T-helper 2 cell (primary cell): ENCODE results near the gene LMAN1L.
"Not testable (repeated sequence)": the region's sequence is repeated elsewhere in the genome, so short reads cannot be mapped to it uniquely, and the experiment has no call there.

ENCODE experiments used
- DNase-seq, 5 experiments: peaks; one replicate each; pipeline versions ENCODE4 v3.0.0 to v3.0.0-alpha.2; 2012 to 2022

Gene LMAN1L

DNA sequence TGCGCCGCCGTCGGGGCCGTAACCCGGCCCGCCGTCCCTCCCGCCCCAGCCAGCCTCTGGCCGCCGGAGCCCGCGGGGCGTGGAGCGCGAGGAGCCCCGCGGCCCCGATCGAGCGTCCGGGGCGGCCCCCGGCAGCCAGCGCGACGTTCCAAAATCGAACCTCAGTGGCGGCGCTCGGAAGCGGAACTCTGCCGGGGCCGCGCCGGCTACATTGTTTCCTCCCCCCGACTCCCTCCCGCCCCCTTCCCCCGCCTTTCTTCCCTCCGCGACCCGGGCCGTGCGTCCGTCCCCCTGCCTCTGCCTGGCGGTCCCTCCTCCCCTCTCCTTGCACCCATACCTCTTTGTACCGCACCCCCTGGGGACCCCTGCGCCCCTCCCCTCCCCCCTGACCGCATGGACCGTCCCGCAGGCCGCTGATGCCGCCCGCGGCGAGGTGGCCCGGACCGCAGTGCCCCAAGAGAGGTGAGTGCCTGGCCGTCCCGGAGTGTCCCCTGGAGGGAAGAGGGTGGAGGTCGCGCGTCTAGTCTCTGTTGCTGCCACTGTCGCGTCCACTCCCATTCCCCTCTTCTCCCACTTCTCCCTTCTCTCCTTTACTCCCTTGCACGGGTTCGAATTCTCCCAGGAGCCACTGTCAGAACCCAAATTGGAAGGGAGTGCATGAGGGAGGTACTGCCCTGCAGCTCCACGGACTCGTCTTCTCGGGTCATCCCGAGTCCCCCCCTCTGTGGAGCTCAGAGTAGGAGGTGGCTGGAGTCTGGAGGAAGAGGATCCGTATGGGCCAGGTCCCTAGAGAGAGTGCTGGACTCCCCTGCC lies 30.2 kb upstream of the LMAN1L start:
- peak in 4 of 5 experiments; percentile 47 to 82 (median 64) for DNase-seq

DNA sequence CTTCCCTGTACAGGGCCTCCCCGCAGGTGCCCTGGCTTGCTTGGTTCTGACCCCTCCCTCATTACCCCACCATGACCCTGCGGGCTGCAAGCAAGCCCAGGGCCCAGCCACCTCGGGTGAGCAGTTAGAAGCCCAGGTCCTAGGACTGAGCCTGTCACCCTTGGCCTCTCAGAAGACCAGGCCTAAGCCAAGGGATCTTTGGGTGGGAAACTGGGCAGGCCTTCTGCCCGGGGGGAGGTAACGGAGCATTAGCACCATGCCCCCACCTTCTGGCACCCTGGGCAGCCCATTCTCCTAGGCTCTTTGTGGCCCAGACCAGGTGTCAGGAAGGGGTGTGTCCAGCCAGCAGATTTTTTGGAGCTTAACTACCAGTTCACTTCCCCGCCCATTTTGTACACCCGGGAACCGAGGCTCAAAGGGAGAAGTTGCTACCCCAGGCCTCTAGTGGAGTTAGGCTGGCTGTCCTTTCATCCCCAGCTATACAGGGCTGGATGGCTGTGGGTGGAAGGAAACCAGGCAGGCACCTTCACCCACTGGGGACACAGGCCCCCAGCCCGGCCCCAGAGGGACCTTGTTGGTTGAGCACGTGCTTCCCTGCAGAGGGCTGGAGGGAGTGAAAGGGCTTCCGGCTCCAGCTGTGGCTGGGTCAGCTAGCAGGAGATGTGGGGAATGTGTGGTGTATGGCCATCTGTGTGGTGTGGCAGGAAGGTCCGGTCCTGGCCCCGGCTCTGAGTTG lies 29.4 kb upstream of the LMAN1L start:
- peak in 1 of 5 experiments; percentile 66 for DNase-seq

DNA sequence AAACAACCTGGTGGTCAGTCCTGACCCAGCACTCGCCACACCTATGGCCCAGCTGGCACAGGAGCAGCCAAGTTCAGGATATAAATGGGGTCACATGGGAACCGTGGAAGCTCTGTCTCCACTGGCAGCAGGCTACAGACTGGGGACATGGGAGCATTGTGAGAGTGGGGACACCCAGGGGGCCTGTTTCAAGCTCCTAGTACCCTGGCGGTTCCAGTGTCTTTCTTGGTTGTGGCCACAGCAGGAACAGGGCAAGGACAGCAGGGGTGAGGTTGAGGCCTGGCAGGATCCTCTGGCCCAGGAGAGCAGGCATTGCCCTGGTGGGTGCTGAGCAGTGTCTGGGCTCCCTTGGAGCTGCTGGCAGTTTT lies 28.8 kb upstream of the LMAN1L start:
- DNase-seq, result no peak

DNA sequence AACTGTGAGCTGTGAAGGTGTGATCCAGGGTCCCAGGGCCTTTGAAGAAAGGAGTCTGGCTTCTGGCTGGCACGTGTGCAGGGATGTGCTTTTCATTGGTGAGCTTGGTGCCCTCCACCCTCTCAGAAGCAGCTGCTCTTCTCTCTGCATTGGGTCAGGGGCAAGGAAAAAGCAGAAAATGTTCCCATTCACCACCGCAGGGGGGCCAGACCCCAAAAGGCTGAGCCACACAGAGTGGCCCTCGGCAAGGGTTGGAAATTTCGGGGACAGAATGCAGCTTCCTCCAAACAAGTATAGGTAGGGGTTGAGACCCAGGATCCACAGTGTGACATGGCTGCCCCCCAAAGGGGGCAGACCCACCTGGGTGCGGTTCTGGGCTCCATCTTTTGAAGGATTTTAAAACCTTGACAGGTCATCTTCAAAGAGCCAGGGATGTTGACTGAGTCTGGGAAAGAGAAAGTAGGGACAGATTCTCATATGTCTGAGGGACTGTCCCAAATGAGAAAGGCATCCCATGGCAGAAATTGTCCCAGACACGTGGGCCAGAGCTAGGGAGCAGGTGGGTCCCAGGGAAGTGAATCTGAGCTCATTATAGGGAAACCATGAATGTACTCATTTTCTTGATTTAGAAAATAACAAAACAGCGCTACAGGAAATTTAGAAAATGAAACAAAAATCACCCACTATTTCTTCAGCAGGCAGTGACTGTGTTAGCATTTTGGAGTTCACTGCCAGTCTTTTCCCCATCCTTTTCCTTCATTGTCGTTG lies 28.0 kb upstream of the LMAN1L start:
- DNase-seq, result no peak

DNA sequence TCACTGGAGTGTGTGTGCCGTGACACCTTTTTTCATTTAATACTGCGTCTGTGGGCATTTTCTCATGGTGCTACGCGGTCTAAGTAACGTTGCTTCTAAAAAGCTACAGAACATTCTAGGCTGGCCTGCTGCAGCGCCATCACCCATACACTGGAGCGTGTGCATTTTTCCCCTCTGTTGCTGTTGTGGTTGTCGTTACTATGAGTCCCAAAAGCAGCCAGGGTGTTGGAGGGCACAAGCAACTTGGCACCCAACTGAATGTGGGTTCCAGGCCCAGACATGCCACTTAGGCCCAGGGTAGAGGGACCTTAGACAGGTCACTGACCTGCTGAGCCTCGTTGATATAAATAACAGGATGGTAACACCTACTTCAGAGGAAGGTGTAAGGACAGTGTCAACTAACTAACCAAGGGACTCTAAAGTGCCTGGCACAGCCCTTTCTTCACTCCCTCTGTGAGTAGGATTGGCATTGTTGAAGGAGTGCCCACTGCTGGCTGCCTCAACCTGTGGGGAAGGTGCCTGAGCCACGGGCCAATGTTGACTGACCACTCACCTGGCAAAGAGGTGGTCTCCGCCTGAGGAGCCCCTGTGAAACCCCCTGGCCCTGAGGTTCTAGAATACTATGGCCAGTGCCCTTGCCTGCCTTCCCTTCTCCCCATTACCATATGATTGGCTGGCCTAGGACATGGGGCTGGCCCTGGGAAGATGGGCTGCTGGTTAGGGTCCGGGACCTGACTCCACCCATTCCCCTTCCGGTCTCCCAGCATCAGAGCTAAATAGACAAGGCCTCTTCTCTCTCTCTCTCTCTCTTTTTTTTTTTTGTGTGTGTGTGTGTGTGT lies 27.2 kb upstream of the LMAN1L start:
- peak in 1 of 5 experiments; percentile 90 for DNase-seq

DNA sequence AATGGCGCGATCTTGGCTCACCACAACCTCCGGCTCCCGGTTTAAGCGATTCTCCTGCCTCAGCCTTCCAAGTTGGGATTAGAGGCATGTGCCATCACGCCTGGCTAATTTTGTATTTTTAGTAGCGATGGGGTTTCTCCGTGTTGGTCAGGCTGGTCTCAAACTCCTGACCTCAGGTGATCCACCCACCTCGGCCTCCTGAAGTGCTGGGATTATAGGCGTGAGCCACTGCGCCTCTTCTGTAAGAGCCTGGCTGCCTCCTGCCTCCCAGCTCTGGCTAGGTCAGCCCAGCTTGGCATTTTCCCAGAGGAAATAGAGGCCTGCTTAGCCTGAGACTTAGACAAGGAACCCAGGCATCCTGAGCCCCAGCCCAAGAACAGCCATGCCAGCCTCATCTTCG lies 26.6 kb upstream of the LMAN1L start:
- not testable (repeated sequence) for DNase-seq

DNA sequence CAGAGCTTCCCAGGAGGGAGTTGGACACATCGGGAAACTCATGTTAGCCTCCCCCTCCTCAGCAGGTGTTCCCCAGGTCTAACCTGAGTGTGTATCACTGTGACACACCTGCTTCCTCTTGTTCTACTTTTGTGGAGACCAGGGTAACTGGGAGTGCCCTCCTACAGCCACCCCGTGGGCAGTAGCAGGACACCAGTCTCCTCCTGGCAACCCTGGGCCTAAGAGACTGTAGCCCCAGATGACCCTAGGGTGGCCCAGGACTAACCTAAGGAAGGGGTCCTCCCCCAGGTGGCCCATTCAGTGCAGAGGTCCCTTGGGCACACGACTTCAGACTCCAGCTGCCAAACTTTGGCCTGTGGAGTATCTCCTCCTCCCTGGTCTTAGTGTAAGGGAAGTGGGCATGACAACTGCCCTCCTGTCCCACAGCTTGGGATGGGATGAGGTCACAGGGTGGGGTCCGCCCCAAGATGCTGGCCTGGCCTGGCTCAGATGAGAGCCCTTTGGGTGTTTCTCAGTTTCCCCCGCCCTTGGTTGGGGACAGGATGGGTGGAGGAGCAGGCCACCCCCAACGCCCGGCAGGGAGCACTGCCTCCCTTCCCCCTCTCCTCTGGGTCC lies 26.0 kb upstream of the LMAN1L start:
- no peak for DNase-seq

DNA sequence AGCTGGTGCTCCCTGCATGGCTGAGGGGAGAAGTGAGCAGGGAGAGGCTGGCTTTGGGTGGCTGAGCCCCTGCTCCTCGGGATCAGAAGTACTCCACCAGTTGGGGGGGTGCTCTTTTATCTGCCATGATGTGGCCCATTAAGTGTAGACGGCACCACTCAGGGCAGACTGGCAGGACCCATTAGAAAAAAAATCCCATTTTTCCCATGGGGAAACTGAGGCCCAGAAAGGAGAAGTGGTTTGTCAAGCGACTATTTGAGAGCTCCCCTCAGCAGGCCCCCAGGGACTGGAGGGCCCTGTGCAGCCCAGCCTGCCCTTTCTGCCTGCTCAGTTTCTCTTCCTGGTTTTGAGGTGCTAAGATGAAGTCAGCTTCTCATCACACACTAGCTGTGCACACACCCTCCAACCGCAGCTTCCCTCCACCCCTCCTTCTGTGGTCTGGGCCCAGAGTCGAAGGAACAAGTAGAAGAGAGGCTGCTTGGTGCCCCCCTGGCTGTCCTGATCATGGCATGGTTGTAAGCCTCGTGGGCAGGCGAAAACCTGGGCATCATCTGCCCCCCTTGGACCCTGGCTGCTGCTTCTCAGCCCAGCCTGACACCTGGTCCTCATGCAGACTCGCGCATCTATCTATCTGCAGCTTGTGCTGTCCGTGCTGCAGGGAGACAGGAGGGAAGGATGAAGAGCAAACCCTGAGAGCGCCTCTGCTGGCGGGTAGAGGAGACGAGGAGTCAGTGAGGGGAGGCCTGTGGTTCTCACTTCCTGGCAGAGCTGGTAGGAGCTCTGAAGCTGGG lies 25.2 kb upstream of the LMAN1L start:
- peak; percentile 67 to 98 (median 90) for DNase-seq

DNA sequence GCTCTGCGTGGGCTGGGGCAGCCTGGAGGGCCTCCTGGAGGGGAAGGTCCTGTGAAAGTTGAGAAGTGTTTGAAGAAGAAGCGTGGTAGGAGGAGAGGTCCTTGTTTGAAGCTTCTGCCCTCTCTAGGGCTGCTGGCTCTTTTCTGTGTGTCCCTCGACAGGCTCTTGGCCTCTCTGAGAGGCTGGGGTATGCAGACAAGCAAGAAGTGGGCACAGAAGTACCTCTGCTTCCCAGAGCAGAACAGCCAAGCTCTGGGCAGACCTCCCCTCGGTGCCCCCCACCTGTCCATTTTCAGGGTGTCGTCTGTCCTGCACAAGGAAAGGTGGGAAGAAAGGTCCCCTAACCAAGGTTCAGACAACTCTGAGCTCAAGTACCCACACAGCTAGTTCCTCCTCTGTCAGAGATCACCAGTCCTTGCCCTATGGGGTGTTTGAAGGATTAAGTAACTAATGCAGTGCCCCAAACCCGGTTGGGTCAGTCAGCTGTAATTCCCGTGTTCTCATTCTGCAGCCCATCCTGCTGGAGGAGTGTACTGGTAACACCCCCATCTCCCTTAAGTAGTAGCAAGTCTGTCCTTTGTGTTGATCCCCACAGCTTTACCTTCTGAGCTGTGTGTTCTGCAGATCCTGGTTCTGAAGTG lies 24.5 kb upstream of the LMAN1L start:
- no peak for DNase-seq

DNA sequence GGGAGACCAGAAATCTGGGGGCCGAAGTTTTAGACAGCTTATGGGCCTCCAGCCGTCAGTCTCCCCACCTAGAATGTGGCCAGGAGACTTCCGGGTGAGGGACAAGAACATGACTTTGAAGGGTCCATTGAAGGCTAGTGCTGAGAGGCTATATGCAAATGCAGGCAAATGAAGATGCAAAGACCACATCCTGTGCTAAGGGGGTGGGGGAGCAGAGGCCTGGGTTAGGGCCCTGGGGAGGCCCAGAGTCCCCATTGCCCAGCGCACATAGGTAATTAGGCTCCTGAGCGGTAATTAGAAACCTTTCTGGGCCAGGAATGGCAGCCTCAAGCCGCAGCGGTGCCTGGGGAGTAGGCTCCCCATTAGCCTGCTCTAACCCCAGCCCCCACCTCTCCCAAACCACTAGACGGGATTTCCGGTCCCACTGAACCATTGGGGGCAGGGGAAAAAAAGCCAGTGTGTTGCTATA lies 23.9 kb upstream of the LMAN1L start:
- peak in 3 of 5 experiments; percentile 54 to 91 (median 73) for DNase-seq

DNA sequence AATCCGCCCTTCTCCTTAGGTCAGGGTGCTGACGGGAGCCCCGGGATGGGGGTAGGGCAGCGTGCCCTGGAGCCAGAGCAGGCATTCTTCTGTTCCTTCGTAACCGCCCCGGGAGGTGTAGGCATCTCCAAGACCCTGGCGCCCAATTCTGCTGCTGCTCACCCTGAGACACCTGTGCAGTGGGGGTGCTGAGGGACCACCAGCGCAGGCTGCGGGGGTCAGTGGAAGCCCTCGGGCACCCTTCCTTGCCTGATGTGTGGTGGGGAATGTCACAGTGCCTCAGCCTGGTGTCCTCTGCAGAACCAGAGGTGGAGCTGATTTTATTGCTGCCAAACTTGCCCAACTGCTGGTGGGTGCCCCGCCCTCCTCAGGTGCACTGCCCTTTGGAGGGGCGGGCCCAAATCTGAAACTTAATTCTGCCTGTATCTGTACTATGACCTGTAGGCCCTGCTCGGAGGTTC lies 23.4 kb upstream of the LMAN1L start:
- DNase-seq, result peak in 1 of 5 experiments; percentile 70

DNA sequence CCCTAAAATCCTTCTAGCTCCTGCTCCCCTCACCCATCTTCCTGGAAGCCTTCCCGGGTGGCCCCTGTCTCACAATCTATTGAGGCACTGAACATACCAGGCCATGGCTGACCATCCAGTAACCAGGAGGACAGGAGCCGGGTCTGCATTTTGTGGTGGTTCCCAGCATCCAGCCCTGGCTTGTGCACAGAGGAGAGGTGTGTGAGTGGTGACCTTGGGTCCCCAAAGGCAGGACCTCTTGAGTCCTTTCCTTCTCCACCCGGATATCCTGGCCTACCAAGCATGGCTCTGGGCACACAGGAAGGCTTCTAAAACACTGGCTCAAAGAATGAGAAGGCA lies 22.9 kb upstream of the LMAN1L start:
- DNase-seq, result no peak

DNA sequence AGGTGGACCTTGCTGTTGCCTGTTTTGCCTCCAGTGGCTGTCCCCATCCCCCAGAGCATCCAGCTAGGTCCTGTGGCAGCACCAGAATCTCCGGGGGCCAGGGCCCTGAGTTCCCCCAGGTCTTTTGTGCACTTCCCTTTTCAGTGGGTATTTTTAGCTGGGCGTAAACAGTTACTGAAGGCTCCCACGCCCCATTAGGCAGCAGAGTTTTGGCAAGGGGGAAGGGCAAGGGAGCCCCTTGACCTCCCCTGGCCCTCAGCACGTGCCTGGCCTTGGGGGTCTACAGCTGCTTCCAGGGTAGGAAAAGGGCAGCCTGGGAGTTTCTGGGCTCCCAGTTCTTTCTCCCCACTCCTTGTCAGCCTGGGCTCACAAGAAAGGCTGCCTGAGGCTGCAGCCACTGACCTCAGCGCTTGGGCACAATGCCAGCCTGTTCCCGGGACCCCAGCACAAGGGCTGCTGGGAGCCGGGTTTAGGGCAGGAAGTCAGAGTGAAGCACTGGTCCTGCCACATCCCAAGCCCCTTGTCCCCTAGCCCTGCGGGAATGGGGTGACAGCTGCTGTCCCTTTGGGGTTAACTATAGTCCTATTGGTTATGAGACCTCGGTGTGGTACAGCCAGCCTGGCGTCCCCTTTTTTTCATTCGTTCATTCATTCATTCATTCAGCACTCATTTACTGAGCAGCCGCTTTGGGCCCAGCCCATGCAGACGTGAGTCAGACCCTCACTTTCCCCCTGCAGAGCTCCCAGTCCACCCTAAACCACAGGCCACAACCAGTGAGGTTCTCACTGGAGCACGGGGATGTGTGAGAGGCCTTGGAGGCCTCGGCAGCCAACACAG lies 22.3 kb upstream of the LMAN1L start:
- peak in 1 of 5 experiments; percentile 63 for DNase-seq

DNA sequence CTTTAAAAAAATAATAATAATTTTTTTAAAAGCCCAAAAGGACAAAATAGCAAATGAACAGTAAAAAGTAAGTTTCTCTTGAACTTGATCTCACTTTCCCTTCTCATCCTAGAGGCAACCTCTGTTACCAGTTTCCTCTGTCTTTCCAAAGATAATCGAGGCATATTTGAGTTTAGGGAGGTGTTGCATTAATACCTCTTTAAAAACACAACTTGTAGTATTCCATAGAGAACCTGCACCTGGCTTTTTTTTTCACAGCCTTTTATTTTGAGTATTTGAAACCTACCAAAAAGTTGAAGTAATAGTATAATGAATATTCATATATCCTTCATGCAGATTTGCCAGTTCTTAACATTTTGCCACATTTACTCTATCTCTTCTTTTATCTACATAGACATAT lies 21.6 kb upstream of the LMAN1L start:
- DNase-seq, result no peak

DNA sequence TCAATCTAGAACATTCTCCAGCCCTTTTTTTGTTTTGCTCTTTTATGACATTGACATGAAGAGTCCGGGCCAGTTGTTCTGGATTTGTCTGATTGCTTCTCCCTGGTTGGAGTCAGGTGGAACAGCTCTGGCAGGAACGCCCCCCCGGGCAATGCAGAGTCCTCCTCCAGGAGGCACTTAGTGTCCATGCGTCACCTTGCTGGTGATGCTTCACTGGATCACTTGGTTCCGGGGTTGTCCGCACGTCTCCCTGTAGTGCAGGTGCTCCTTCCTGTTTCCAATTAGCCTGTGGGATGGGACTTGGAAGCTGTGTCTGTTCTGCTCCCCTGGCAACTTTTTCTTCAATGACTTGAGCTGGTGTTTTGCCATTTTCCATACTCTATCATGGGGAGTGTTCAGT lies 21.0 kb upstream of the LMAN1L start:
- DNase-seq, result no peak

DNA sequence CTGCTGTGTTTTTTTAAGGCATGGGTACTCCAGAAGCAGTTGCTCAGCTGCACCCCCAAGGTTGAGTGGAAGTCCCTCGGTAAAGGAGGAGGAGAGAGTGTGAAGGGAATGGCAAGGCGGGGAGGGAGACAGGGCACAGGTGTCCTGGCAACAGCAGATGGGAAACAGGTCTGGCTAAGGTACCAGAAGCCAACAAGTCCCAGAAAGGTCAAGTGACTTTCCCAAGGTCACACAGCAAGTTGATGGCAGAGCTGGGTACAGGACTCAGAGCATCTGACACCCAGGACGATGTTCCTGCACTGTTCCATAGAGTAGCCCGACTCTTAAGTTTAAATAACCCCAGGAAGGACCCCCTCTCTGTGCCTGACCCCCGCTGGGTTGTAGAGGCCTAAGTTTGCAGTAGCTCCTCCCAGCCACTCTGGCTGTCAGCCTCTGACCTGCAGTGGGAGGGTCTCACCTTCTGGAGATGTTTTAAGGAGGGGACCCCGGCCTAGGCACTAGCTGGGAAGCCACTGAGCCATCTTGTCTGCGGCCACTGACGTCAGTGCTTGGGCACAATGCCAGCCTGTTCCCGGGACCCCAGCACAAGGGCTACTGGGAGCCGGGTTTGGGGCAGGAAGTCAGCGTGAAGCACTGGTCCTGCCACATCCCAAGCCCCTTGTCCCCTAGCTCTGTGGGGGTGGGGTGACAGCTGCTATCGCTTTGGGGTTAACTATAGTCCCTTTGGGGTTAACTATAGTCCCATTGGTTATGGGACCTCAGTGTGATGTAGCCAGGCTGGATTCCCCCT lies 20.2 kb upstream of the LMAN1L start:
- DNase-seq, result no peak

DNA sequence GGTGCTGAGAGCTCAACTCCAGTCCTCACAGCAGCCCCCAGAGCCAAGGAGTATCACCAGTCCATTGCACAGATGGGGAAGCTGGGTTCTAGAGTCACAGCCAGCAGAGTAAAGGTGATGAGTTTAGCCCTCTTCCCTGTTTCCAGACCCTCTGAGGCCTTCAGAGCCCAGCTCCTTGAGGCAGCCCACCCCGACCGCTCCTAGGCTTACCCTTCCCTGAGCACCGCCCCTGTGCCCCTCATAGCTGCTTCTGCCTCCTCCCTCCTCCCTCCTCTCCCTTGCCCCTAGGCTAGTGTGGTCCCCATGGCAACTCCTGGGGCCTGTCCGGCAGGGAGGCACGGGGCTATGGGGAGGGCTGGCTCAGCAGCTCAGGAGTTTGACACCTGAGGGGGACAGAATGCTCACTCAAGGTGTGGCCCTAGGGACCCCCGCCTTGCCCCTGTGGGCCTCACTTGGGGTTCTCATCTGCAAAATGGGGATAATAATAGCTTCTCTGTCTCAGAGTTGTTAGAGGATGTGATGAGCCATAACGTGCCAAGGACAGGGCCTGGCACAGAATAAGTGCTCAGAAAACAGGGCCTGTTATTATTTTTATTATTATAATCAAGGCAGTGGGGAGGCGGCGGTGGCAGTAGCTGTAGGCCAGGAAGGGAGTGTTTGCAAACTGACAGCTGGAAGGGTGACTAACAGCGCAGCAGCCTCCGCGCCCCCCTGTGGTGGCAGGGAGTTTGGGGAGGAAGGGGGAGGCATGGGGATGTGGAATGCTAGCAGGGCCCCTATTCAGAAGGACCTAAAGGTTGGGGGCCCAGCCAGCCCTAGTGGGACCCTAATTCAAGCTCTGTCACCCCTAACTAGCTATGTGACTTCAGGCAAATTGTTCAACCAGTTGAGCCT lies 19.3 kb upstream of the LMAN1L start:
- DNase-seq, result peak; percentile 58 to 73 (median 66)
